Measurements from ENCODE around the gene DUSP16.

DNA sequence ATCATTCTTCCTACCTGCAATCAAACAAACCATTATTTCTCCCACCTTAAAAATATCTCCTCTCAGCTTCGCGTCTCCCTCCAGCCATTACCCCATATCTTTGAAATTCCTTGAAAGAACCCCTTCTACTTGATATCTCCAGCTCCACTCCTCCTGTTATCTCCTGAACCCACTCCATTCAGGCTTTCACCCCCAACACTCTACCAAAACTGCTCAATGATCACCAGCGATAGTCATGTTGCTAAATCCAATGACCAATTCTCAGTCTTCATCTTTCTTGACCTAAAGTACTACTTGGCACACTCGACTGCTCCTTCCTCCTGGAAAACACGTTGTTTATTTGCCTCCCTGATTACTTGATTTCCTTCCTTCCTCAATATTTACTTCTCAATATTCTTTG, 70.1 kb downstream of the DUSP16 start:
- no peak for TF ChIP-seq CTCF (IDR thresholded peaks at IDR 0.05)
- TF ChIP-seq, protein P1, sequence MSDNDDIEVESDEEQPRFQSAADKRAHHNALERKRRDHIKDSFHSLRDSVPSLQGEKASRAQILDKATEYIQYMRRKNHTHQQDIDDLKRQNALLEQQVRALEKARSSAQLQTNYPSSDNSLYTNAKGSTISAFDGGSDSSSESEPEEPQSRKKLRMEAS (CRISPR knock-in tag; IDR thresholded peaks at IDR 0.05): no peak
- TF ChIP-seq HMGXB4 (CRISPR knock-in tag; IDR thresholded peaks at IDR 0.05): no peak
- TF ChIP-seq MXD4 (CRISPR knock-in tag; IDR thresholded peaks at IDR 0.05; ENCODE audit: borderline replicate concordance): no peak
- no peak for TF ChIP-seq PRDM15 (CRISPR knock-in tag; IDR thresholded peaks at IDR 0.05)
- TF ChIP-seq ZBTB43 (CRISPR knock-in tag; IDR thresholded peaks at IDR 0.05): no peak
- TF ChIP-seq, protein P2, sequence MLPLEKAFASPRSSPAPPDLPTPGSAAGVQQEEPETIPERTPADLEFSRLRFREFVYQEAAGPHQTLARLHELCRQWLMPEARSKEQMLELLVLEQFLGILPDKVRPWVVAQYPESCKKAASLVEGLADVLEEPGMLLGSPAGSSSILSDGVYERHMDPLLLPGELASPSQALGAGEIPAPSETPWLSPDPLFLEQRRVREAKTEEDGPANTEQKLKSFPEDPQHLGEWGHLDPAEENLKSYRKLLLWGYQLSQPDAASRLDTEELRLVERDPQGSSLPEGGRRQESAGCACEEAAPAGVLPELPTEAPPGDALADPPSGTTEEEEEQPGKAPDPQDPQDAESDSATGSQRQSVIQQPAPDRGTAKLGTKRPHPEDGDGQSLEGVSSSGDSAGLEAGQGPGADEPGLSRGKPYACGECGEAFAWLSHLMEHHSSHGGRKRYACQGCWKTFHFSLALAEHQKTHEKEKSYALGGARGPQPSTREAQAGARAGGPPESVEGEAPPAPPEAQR (CRISPR knock-in tag; IDR thresholded peaks at IDR 0.05): no peak
- no peak for TF ChIP-seq CREM (CRISPR knock-in tag; IDR thresholded peaks at IDR 0.05)
- TF ChIP-seq, protein P3, sequence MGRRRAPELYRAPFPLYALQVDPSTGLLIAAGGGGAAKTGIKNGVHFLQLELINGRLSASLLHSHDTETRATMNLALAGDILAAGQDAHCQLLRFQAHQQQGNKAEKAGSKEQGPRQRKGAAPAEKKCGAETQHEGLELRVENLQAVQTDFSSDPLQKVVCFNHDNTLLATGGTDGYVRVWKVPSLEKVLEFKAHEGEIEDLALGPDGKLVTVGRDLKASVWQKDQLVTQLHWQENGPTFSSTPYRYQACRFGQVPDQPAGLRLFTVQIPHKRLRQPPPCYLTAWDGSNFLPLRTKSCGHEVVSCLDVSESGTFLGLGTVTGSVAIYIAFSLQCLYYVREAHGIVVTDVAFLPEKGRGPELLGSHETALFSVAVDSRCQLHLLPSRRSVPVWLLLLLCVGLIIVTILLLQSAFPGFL (CRISPR knock-in tag; IDR thresholded peaks at IDR 0.05; ENCODE audit: borderline replicate concordance): no peak

Data from WTC11 (cell line).